Smooth muscle cell of bladder (primary cell): ENCODE results near the gene SHOC1. TPM values are rescaled to one million over a fixed set of nuclear protein-coding genes. Genes with fewer than 3 reads are reported as not detected.

ENCODE experiments used
- total RNA-seq: library from RNA; depleted of rRNA; stranded (reverse); fragments of >200 nt; gene quantifications from 2 replicates; pipeline ENCODE4 v1.2.3, GENCODE V29; 2014

Gene SHOC1
- under 0.01 TPM in 1 of 2 replicates, not detected in the other for total RNA-seq

DNA sequence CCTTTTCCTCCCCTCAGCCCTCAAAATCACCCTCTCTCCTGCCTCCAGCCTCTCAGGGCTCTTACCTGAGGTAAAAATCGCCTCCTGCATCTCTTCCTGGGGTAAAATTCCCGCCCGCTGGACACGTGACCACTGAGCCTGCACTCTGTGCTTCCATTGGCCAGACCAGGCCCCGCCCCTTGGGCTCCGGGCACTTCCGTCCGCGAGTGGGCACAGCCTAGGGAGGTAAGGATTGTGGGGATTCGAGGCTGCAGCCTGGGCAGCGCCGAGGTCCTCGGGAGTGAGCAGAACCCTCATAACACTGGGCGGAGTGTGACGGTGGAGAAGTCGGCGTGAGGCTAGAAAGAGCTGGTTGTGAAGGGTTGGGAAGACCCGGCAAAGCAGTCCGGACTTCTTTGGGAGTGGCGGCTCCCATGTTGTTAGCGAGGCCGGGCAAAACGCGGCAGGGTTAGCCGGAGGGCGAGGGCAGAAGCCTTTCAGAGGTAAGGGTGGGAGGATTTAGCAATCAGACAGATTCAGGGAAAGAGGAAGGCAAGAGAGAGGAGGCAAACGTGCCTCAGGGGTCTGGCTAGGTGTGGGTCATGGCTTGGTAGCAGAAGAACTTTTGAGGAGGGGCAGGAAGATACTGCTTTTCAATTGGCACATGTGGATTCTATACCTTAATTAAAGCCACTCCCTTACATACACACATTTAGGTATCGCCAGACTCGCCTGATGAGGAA, at the start of gene SHOC1:
Gene SHOC1, minus strand, starts transcription at position 103 of the 722 bp plus-strand sequence. CDS start 3,519 bp downstream, outside the sequence.

Other genes with a start within 250 kb of the SHOC1 start
- 115 and 157 TPM in 2 replicates for gene PTGR1, start 195.3 kb downstream of the SHOC1 start, total RNA-seq
- gene DNAJC25, start 163.6 kb downstream of the SHOC1 start, total RNA-seq, result 8.5 and 10.5 TPM in 2 replicates
- 56.3 and 71.1 TPM in 2 replicates for gene GNG10, start 133.3 kb downstream of the SHOC1 start, total RNA-seq
- 115 and 124 TPM in 2 replicates for gene UGCG, start 101.9 kb upstream of the SHOC1 start, total RNA-seq